ENCODE data around the gene ADO. TPM values are rescaled to one million over a fixed set of nuclear protein-coding genes. Genes with fewer than 3 reads are reported as not detected.
A peak's percentile ranks its signal among the peaks of the same experiment; 100 is the strongest.

The ADO gene
- total and polyA plus RNA-seq, 9 of the 15 experiments (the other 6 are each of a cell fraction or from before 2014, with no cell fraction given), result 3.0 to 20.0 (median 16.1) TPM

DNA sequence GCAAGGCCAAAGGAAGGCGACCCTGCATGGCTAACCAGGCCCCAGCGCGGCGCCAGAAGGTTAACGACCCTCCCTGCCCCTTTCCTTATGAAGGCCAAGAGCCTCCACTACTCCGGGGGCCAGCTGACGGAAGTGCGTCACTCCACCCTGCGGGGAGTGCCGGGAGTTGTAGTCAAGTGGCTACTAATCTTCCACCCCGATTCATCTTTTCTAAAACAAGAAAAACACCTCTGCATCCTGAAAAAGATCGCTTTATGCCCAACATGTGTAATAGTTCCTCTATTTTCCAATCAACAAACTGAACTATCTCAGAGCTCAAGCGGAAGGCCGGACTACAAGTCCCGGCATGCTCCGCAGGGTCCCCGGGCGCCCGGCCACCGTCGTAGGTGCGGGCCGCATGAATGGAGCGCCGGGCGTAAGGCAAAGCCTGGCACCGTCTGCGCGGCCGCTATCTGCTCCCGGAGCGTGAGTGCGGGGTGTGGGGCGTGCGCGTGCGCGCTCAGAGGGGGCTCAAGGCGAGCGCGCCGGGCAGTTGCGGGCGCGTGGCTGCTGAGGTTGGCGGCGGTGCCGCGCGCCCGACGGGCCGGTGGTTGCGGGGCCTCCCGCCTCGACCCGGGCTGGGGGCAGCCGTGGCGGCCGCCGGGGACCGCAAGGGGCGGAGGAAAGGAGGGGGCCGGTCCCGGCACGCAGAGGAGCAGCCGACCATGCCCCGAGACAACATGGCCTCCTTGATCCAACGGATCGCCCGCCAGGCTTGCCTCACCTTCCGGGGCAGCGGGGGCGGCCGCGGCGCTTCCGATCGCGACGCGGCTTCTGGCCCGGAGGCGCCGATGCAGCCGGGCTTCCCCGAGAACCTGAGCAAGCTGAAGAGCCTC, at the start of gene ADO (continued):
- TF ChIP-seq, protein P1, sequence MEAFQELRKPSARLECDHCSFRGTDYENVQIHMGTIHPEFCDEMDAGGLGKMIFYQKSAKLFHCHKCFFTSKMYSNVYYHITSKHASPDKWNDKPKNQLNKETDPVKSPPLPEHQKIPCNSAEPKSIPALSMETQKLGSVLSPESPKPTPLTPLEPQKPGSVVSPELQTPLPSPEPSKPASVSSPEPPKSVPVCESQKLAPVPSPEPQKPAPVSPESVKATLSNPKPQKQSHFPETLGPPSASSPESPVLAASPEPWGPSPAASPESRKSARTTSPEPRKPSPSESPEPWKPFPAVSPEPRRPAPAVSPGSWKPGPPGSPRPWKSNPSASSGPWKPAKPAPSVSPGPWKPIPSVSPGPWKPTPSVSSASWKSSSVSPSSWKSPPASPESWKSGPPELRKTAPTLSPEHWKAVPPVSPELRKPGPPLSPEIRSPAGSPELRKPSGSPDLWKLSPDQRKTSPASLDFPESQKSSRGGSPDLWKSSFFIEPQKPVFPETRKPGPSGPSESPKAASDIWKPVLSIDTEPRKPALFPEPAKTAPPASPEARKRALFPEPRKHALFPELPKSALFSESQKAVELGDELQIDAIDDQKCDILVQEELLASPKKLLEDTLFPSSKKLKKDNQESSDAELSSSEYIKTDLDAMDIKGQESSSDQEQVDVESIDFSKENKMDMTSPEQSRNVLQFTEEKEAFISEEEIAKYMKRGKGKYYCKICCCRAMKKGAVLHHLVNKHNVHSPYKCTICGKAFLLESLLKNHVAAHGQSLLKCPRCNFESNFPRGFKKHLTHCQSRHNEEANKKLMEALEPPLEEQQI (IDR thresholded peaks at IDR 0.05), result peak; percentile 36; the same call in 1 of the 2 replicates
- TF ChIP-seq, protein P2, sequence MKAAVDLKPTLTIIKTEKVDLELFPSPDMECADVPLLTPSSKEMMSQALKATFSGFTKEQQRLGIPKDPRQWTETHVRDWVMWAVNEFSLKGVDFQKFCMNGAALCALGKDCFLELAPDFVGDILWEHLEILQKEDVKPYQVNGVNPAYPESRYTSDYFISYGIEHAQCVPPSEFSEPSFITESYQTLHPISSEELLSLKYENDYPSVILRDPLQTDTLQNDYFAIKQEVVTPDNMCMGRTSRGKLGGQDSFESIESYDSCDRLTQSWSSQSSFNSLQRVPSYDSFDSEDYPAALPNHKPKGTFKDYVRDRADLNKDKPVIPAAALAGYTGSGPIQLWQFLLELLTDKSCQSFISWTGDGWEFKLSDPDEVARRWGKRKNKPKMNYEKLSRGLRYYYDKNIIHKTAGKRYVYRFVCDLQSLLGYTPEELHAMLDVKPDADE (conservative IDR thresholded peaks at IDR 0.05; ENCODE audit: control insufficient read depth, low read depth, low read length), result peak; percentile 64
- TF ChIP-seq CTBP1 (IDR thresholded peaks at IDR 0.05; ENCODE audit: borderline replicate concordance) (peak; percentile 78), KDM4B (IDR thresholded peaks at IDR 0.05; ENCODE audit: borderline replicate concordance in 2 of 2, low read depth in 1 of 2) (peak in 1 of 2 experiments; percentile 58; a peak in 1 of 4 replicates), TAF1 (IDR thresholded peaks at IDR 0.05; ENCODE audit: control insufficient read depth, extremely low read depth, insufficient read depth, low read length, severe bottlenecking) (peak; percentile 40), ARID1B (IDR thresholded peaks at IDR 0.05) (no peak), MTA1 (IDR thresholded peaks at IDR 0.05; ENCODE audit: borderline replicate concordance) (peak; percentile 91), NR4A1 (CRISPR knock-in tag; IDR thresholded peaks at IDR 0.05) (no peak), NR4A1 (tag; IDR thresholded peaks at IDR 0.05) (0 out of 2 replicates have a peak, but pooled peaks have one; percentile 67), GABPA (tag; conservative IDR thresholded peaks at IDR 0.05; ENCODE audit: low read depth) (peak; percentile 99), PHF8 (IDR thresholded peaks at IDR 0.05; ENCODE audit: borderline replicate concordance, low read length) (peak; percentile 94), MAZ (CRISPR knock-in tag; conservative IDR thresholded peaks at IDR 0.05 in 1 of 2, IDR thresholded peaks at IDR 0.05 in 1 of 2) (peak; percentile 71 to 79), TBL1XR1 (IDR thresholded peaks at IDR 0.05; ENCODE audit: low read length in 2 of 2) (peak in 1 of 2 experiments; percentile 65; a peak in 1 of 4 replicates), L3MBTL2 (IDR thresholded peaks at IDR 0.05) (peak; percentile 85), GABPB1 (CRISPR knock-in tag; IDR thresholded peaks at IDR 0.05) (peak; percentile 99), CSDE1 (IDR thresholded peaks at IDR 0.05) (peak in 1 of 2 experiments; percentile 76; a peak in 2 of 4 replicates), FOSL1 (tag; conservative IDR thresholded peaks at IDR 0.05) (peak; percentile 59; the same call in 1 of the 2 replicates), JUNB (CRISPR knock-in tag; conservative IDR thresholded peaks at IDR 0.05) (no peak)
- TF ChIP-seq, protein P3, sequence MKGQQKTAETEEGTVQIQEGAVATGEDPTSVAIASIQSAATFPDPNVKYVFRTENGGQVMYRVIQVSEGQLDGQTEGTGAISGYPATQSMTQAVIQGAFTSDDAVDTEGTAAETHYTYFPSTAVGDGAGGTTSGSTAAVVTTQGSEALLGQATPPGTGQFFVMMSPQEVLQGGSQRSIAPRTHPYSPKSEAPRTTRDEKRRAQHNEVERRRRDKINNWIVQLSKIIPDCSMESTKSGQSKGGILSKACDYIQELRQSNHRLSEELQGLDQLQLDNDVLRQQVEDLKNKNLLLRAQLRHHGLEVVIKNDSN (CRISPR knock-in tag; IDR thresholded peaks at IDR 0.05), result 0 out of 2 replicates have a peak, but pooled peaks have one; percentile 17
- TF ChIP-seq, protein P4, sequence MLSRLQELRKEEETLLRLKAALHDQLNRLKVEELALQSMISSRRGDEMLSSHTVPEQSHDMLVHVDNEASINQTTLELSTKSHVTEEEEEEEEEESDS (CRISPR knock-in tag; IDR thresholded peaks at IDR 0.05), result no peak
- TF ChIP-seq, protein P5, sequence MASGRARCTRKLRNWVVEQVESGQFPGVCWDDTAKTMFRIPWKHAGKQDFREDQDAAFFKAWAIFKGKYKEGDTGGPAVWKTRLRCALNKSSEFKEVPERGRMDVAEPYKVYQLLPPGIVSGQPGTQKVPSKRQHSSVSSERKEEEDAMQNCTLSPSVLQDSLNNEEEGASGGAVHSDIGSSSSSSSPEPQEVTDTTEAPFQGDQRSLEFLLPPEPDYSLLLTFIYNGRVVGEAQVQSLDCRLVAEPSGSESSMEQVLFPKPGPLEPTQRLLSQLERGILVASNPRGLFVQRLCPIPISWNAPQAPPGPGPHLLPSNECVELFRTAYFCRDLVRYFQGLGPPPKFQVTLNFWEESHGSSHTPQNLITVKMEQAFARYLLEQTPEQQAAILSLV (tag; IDR thresholded peaks at IDR 0.05), result no peak

All from K562 (cell line).